Right lobe of liver (tissue), 6 donors: ENCODE results near the gene PXDN. TPM values are rescaled to one million over a fixed set of nuclear protein-coding genes. Genes with fewer than 3 reads are reported as not detected.

Source experiments
- ATAC-seq, 4 donors: fragments of 200-7000 bp; cut with Tn5 transposase; one replicate each; pipeline ENCODE4 v1.9.1; 2020; ENCODE audit warnings: mild to moderate bottlenecking in 4 of 4, moderate library complexity in 4 of 4
- DNase-seq, 3 donors: peaks; one replicate each; pipeline ENCODE4 v3.0.0-alpha.2; 2020
- H3K27ac ChIP-seq, 3 donors: fragments of 200-600 bp; one replicate each; pipeline ENCODE4 v1.8.0; 2022
- H3K27me3 ChIP-seq, 2 donors: fragments of 200-600 bp; one replicate each; pipeline ENCODE4 v1.8.0; 2022
- H3K36me3 ChIP-seq, 4 donors: fragments of 200-600 bp; sonication (generic) in 1 of 4; one replicate each; pipeline versions ENCODE4 v1.5.1 to v1.8.0; 2017 to 2022; ENCODE audit warnings: control low read depth in 1 of 4
- H3K4me1 ChIP-seq, 4 donors: fragments of 200-600 bp; sonication (generic) in 1 of 4; one replicate each; pipeline versions ENCODE4 v1.5.1 to v1.8.0; 2017 to 2022; ENCODE audit warnings: control low read depth in 1 of 4
- H3K4me3 ChIP-seq, 3 donors: fragments of 200-600 bp; one replicate each; pipeline ENCODE4 v1.8.0; 2022
- H3K9me3 ChIP-seq, 4 donors: fragments of 200-600 bp; sonication (generic) in 1 of 4; one replicate each; pipeline versions ENCODE4 v1.5.1 to v1.8.0; 2017 to 2022; ENCODE audit warnings: control low read depth in 1 of 4
- CTCF ChIP-seq, 4 donors: fragments of 200-600 bp in 3 of 4; fragments of 450-650 bp in 1 of 4; IDR thresholded peaks; one replicate each; pipeline versions ENCODE4 v1.5.1 to v1.8.0; 2016 to 2022; ENCODE audit warnings: antibody characterized with exemption in 4 of 4, mild to moderate bottlenecking in 2 of 4
- POLR2A ChIP-seq: fragments of 450-650 bp; IDR thresholded peaks from one replicate; pipeline ENCODE4 v1.6.1; 2017; ENCODE audit warnings: antibody characterized with exemption, mild to moderate bottlenecking
- WGBS: methylation state at CpG from one replicate; pipeline ENCODE4 v1.1.6; 2018; ENCODE audit warnings: low coverage, low lambda C conversion rate; ENCODE audit not compliant: insufficient coverage; ENCODE audit errors: missing lambda C conversion rate; 5-methylcytosine and 5-hydroxymethylcytosine counted together
- intact Hi-C, 2 donors: fragments of 100-400 bp; cut with DNase I; formaldehyde crosslinking; loops; one replicate each; pipeline versions ENCODE4 v1.11.2 to v1.14.1; 2022
- total RNA-seq, 6 experiments: library from RNA; depleted of rRNA in 2 of 6; stranded (reverse); fragments of >200 nt in 2 of 6; fragmentation: NEBNext Ultra II Directional in 3 of 6; extraction: Animal tissue kit (Norgen Biotek cat#: 25700) in 3 of 6; gene quantifications; one replicate each; pipeline versions ENCODE4 v1.1.0 to v1.2.4, GENCODE V29; 2016 to 2023
- donor health status: DM: no; HTN: yes; CAD: no.
- donor health status: DM: no; HTN: no; CAD: no.
- donor health status: DM: no; HTN: no; CAD: no.
- donor health status: DM: no; HTN: yes; CAD: no.
- donor health status: DM: no; HTN: yes; CAD: no.

PXDN gene
- total RNA-seq, 6 experiments from 2014 or later: 5.5 to 21.0 (median 11.4) TPM

GRCh38 chr2:1581965-1582625 is 162.2 kb downstream of the PXDN start:
- no peaks in the 10 kb centered on the region for H3K27me3 ChIP-seq
- H3K27ac ChIP-seq: no peak overlapping the region
- H3K4me1 ChIP-seq: no peaks in the 10 kb centered on the region
- H3K4me3 ChIP-seq: no peak overlapping the region
- no peak for ATAC-seq
- WGBS: 70% methylated on average over 7 of the region's 10 CpGs
- DNase-seq: no peak
- no peaks in the 10 kb centered on the region for H3K36me3 ChIP-seq
- H3K9me3 ChIP-seq: no peaks in the 10 kb centered on the region
- TF ChIP-seq CTCF (IDR thresholded peaks at IDR 0.05): no peak
- TF ChIP-seq POLR2A: no peak
- intact Hi-C loops: no loop called here
